Ishikawa (cell line): ENCODE results near the gene PELI2.

Experiments used
- CEBPB ChIP-seq: IDR thresholded peaks from 2 replicates; pipeline ENCODE4 v1.6.1; 2012
- EGR1 ChIP-seq: IDR thresholded peaks from 2 replicates; pipeline ENCODE4 v1.6.1; 2012
- EP300 ChIP-seq: IDR thresholded peaks from 2 replicates; pipeline ENCODE4 v1.6.1; 2012; ENCODE audit warnings: borderline replicate concordance
- FOXM1 ChIP-seq: IDR thresholded peaks from 2 replicates; pipeline ENCODE4 v1.6.1; 2012; ENCODE audit warnings: low read depth, borderline replicate concordance
- MAX ChIP-seq: IDR thresholded peaks from 2 replicates; pipeline ENCODE4 v1.6.1; 2012
- TAF1 ChIP-seq: IDR thresholded peaks from 2 replicates; pipeline ENCODE4 v1.6.1; 2012; ENCODE audit warnings: low read depth, mild to moderate bottlenecking
- TCF12 ChIP-seq: IDR thresholded peaks from 2 replicates; pipeline ENCODE4 v1.6.1; 2012; ENCODE audit warnings: low read depth
- TEAD4 ChIP-seq: IDR thresholded peaks from 2 replicates; pipeline ENCODE4 v1.6.1; 2012
- YY1 ChIP-seq: IDR thresholded peaks from 2 replicates; pipeline ENCODE4 v1.6.1; 2012; ENCODE audit warnings: low read depth

DNA sequence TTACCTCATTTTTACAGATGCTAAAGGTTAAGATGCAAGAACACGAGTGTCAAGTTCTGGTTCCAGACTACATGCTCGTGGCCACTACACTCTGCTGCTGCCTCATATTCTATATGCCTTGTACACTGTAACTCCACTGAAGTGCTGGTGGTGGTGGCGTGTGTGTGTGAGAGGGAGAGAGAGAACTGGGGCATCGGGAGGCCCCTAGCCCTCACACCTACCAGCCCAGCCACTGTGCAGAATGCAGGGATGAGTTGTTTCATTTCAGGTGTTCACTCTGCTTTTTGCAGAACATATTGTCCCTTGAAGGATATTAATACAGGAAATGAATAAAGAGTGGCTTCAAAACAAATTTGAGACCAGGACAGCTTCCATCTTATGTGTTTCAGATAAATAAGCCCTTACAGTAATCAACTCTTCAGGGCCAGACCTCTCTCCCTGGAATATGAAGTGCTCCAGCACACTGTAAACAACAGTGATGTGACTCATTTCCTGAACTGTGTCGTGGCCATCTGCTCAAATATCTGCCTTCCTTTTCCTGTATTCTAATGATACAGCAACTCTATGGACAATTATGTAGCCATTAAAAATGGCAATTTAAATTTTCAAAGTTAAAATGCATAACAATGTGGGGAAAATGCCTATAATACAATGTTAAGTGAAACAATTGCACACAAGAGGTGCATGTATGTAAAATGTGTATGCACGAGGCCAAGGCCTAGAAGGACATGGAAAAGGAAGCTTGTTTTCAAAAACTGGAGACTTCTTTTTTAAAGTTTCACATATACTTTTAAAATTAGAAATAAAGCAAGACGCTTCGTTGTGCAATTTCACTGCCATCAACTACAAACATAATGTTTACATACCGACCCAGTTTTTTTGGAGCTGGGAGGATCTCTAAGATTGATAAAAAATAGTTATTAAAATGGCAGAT, 215.4 kb downstream of the PELI2 start:
- no peak for TF ChIP-seq CEBPB
- no peak for TF ChIP-seq FOXM1
- TF ChIP-seq EGR1: no peak
- TF ChIP-seq TCF12: no peak
- TF ChIP-seq TEAD4: no peak
- no peak for TF ChIP-seq YY1
- TF ChIP-seq EP300: no peak
- TF ChIP-seq MAX: no peak
- TF ChIP-seq TAF1: no peak
